Upper lobe of left lung (tissue), 6 donors: ENCODE results near the gene RAB39B. TPM values are rescaled to one million over a fixed set of nuclear protein-coding genes. Genes with fewer than 3 reads are reported as not detected.
"Not testable (repeated sequence)": the region's sequence is repeated elsewhere in the genome, so short reads cannot be mapped to it uniquely, and the experiment has no call there.

Source experiments
- ATAC-seq, 2 donors: fragments of 200-7000 bp; cut with Tn5 transposase; one replicate each; pipeline ENCODE4 v1.9.1; 2022; ENCODE audit warnings: mild to moderate bottlenecking in 2 of 2, moderate library complexity in 2 of 2; ENCODE audit not compliant: low FRiP score in 2 of 2
- DNase-seq, 2 donors: peaks; one replicate each; pipeline ENCODE4 v3.0.0-alpha.2; 2019 to 2020
- H3K27ac ChIP-seq, 4 donors: fragments of 200-600 bp; sonication (generic); one replicate each; pipeline ENCODE4 v1.5.1; 2016 to 2019
- H3K27me3 ChIP-seq, 4 donors: fragments of 200-600 bp; sonication (generic); one replicate each; pipeline ENCODE4 v1.5.1; 2017 to 2019
- H3K36me3 ChIP-seq, 4 donors: fragments of 200-600 bp; sonication (generic); one replicate each; pipeline ENCODE4 v1.5.1; 2016 to 2019
- H3K4me1 ChIP-seq, 4 donors: fragments of 200-600 bp; sonication (generic); one replicate each; pipeline ENCODE4 v1.5.1; 2018 to 2019
- H3K4me3 ChIP-seq, 4 donors: fragments of 200-600 bp; sonication (generic); one replicate each; pipeline ENCODE4 v1.5.1; 2017 to 2019; ENCODE audit warnings: mild to moderate bottlenecking in 2 of 4, moderate library complexity in 1 of 4
- H3K9me3 ChIP-seq, 4 donors: fragments of 200-600 bp; sonication (generic); one replicate each; pipeline ENCODE4 v1.5.1; 2018 to 2019
- CTCF ChIP-seq, 6 experiments: fragments of 450-650 bp in 4 of 6; fragments of 200-600 bp in 2 of 6; sonication (generic) in 2 of 6; IDR thresholded peaks; one replicate each; pipeline ENCODE4 v1.5.1; 2016 to 2019; ENCODE audit warnings: antibody characterized with exemption in 6 of 6
- EP300 ChIP-seq, 4 donors: sonication (generic); formaldehyde crosslinking; IDR thresholded peaks; one replicate each; pipeline ENCODE4 v1.5.1; 2017; ENCODE audit warnings: antibody characterized with exemption in 4 of 4, control low read depth in 2 of 4
- POLR2A ChIP-seq, 4 donors: fragments of 450-650 bp; IDR thresholded peaks; one replicate each; pipeline ENCODE4 v1.5.1; 2016 to 2017; ENCODE audit warnings: antibody characterized with exemption in 4 of 4, mild to moderate bottlenecking in 2 of 4
- POLR2AphosphoS5 ChIP-seq, 2 donors: sonication (generic); formaldehyde crosslinking; IDR thresholded peaks; one replicate each; pipeline ENCODE4 v1.5.1; 2017; ENCODE audit warnings: antibody characterized with exemption in 2 of 2
- WGBS, 2 donors: methylation state at CpG; one replicate each; pipeline ENCODE4 v1.1.5; 2017 to 2018; 5-methylcytosine and 5-hydroxymethylcytosine counted together
- total RNA-seq, 6 donors: library from RNA; depleted of rRNA in 4 of 6; stranded (reverse); fragments of >200 nt in 4 of 6; gene quantifications; one replicate each; pipeline versions ENCODE4 v1.1.0 to v1.2.1, GENCODE V29; 2016 to 2021
- donor health status: DM: no; HTN: no; CAD: no; lungs with moderate emphysema.
- donor health status: DM: no; HTN: yes; CAD: no; lungs with severe emphysema.

RAB39B gene
- total RNA-seq, 6 donors from 2014 or later: 0.30 to 1.2 (median 0.44) TPM; not detected in 1

- H3K4me1 ChIP-seq: no peaks in the 10 kb centered on the region
- peaks cover 0 to 6% (median 3%) of the 10 kb centered on the region in 4 donors for H3K9me3 ChIP-seq
- no peak for DNase-seq
- TF ChIP-seq POLR2AphosphoS5 (IDR thresholded peaks at IDR 0.05) (no peak), POLR2A (IDR thresholded peaks at IDR 0.05) (no peak)
- H3K4me3 ChIP-seq: no peak overlapping the region
- no peak for ATAC-seq
- WGBS, 2 donors: 87 to 100% methylated on average over 1 of the region's 1 CpG
- no peaks in the 10 kb centered on the region for H3K27me3 ChIP-seq
- H3K36me3 ChIP-seq: peaks cover 0 to 11% (median 0%) of the 10 kb centered on the region in 4 donors
- H3K27ac ChIP-seq: no peak overlapping the region
These were observed 6.7 kb upstream of the RAB39B start for GRCh38 chrX:155270969-155271368.

GRCh38 chrX:155267995-155268394 is 3.7 kb upstream of the RAB39B start:
- not testable (repeated sequence) for H3K36me3 ChIP-seq, DNase-seq, H3K9me3 ChIP-seq, H3K4me1 ChIP-seq, H3K27me3 ChIP-seq, ATAC-seq, H3K27ac ChIP-seq, H3K4me3 ChIP-seq
- 89 to 100% methylated on average over 1 of the region's 1 CpG for whole genome bisulfite sequencing, 2 donors

- Histone ChIP-seq H3K27ac (no peak overlapping the region), H3K9me3 (peaks cover 0 to 3% (median 1%) of the 10 kb centered on the region in 4 donors), H3K4me3 (no peak overlapping the region), H3K36me3 (no peaks in the 10 kb centered on the region), H3K27me3 (no peaks in the 10 kb centered on the region), H3K4me1 (peaks cover 0 to 10% (median 0%) of the 10 kb centered on the region in 4 donors)
- 88 to 90% methylated on average over 1 of the region's 1 CpG for WGBS, 2 donors
- TF ChIP-seq CTCF (IDR thresholded peaks at IDR 0.05) (no peak), EP300 (IDR thresholded peaks at IDR 0.05) (no peak), POLR2A (IDR thresholded peaks at IDR 0.05) (no peak), POLR2AphosphoS5 (IDR thresholded peaks at IDR 0.05) (no peak)
- ATAC-seq (no peak), DNase-seq (no peak)
These were observed 2.1 kb upstream of the RAB39B start for GRCh38 chrX:155266439-155266838.

GRCh38 chrX:155262970-155263754 is 1.1 kb downstream of the RAB39B start:
- ATAC-seq: no peak
- 36 to 41% methylated on average over 5 of the region's 5 CpGs for WGBS, 2 donors
- H3K4me3 ChIP-seq: peak overlapping the region in 3 of 4 donors; percentile 43 to 53 (median 48)

GRCh38 chrX:155259752-155260151 is 4.5 kb downstream of the RAB39B start:
- Histone ChIP-seq H3K36me3 (no peaks in the 10 kb centered on the region), H3K4me3 (no peak overlapping the region), H3K9me3 (no peaks in the 10 kb centered on the region), H3K27me3 (no peaks in the 10 kb centered on the region), H3K27ac (no peak overlapping the region), H3K4me1 (peaks cover 0 to 10% (median 0%) of the 10 kb centered on the region in 4 donors)
- no peak for TF ChIP-seq POLR2A (IDR thresholded peaks at IDR 0.05)
- TF ChIP-seq EP300 (IDR thresholded peaks at IDR 0.05): no peak
- TF ChIP-seq POLR2AphosphoS5 (IDR thresholded peaks at IDR 0.05): no peak
- TF ChIP-seq CTCF (IDR thresholded peaks at IDR 0.05): no peak
- 53 to 86% methylated on average over 3 of the region's 3 CpGs for WGBS, 2 donors
- ATAC-seq (no peak), DNase-seq (no peak)

More at GRCh38 chrX:155262970-155263754, 1.1 kb downstream of the RAB39B start:
- TF ChIP-seq EP300 (IDR thresholded peaks at IDR 0.05): no peak
- no peak for TF ChIP-seq POLR2A (IDR thresholded peaks at IDR 0.05)
- no peak for TF ChIP-seq POLR2AphosphoS5 (IDR thresholded peaks at IDR 0.05)
- TF ChIP-seq CTCF (IDR thresholded peaks at IDR 0.05): no peak
- Histone ChIP-seq H3K4me1 (peaks cover 0 to 10% (median 0%) of the 10 kb centered on the region in 4 donors), H3K27me3 (no peaks in the 10 kb centered on the region), H3K36me3 (no peaks in the 10 kb centered on the region), H3K27ac (peak overlapping the region in 1 of 4 donors; percentile 59), H3K9me3 (no peaks in the 10 kb centered on the region)
- no peak for DNase-seq

GRCh38 chrX:155251391-155251790 is 12.9 kb downstream of the RAB39B start:
- no peak for ATAC-seq
- no peak for TF ChIP-seq CTCF (IDR thresholded peaks at IDR 0.05)
- no peak for TF ChIP-seq POLR2AphosphoS5 (IDR thresholded peaks at IDR 0.05)
- TF ChIP-seq POLR2A (IDR thresholded peaks at IDR 0.05): no peak
- no peak for TF ChIP-seq EP300 (IDR thresholded peaks at IDR 0.05)
- 52 to 81% methylated on average over 1 of the region's 1 CpG for WGBS, 2 donors
- Histone ChIP-seq H3K4me3 (no peak overlapping the region), H3K27me3 (no peaks in the 10 kb centered on the region), H3K36me3 (no peaks in the 10 kb centered on the region), H3K9me3 (no peaks in the 10 kb centered on the region), H3K27ac (no peak overlapping the region), H3K4me1 (no peaks in the 10 kb centered on the region)
- no peak for DNase-seq
